HG02763 (cell line): ENCODE measurements around the gene TRIO.

Experiments used
- ATAC-seq: cut with Tn5 transposase; IDR thresholded peaks from one replicate; pipeline ENCODE4 v1.9.1; 2021; ENCODE audit warnings: mild to moderate bottlenecking, moderate library complexity; ENCODE audit not compliant: unreplicated experiment

TRIO gene

DNA sequence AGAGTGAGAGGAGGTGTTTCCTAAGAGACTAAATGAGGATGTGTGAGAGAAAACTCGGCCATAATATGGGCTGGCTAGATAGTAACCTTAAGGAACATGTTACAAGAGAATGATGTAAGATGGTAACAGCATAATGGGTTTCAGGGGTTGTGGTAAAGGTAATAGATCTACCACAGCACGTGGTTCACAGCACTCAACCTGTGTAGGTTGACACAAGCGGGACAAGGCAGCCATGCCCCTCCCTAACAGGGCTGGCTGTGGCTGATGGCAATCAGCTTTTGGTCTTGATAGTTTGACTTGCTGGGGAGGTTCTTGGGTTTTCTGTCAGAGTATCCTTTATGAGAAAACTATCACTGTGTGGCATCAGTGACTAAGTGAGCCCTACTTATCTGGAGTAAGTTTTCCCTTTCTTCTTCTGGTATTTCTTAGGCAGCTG lies 138.6 kb downstream of the TRIO start:
- no peak for ATAC-seq

DNA sequence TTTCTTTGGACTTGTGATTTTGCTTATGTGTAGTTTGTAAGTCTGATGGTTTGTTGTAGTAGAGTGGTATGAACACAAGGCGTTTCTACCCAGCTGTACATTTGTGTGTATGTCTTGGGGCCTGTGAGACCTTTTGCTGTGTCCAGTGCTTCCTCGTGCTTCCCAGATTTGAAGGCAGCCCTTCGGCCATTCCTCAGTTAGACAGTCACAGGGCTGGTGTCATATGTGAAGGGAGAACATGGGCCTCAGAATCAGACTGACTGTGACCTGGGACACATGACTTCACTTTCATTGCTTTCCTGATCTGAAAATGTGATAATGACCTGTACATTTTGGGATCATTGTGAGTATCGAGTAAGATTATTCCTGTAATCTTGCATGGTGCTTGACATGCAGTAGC lies 140.0 kb downstream of the TRIO start:
- ATAC-seq: no peak

DNA sequence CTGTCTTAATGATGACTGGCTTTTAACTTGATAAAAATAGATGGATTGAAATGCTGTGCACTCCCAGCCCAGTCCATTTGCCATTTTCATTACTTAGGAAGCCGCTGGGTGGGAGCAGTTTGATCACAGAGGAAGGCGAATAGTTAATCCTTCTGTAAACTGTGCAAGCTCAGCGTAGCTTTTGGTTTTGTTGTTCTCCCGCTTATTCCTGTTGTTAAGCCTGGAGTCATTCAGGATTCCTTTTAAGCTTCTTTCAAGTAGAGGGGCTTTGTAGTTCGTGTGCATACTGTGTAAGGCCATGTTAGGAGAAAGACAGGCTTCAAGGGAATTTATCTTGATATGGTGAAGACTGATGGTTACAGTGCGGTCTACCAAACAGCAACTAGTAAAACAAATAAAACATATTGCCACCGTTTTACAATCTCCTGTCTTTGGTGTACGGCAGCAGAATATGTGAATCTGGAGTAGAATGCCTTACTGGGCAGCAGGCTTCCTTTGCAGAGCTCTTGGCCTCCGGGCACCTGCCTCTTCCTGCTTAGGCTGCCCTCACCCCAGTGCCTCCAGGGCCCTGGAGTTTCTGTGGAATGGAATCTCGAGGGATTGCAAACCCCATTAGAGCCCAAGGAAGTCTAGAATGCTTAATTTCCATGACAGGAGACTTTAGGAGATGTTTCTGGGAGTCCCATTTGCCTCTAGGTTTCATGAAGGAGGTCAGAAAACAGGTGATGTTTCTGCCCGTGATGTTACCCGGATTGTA lies 141.4 kb downstream of the TRIO start:
- no peak for ATAC-seq

DNA sequence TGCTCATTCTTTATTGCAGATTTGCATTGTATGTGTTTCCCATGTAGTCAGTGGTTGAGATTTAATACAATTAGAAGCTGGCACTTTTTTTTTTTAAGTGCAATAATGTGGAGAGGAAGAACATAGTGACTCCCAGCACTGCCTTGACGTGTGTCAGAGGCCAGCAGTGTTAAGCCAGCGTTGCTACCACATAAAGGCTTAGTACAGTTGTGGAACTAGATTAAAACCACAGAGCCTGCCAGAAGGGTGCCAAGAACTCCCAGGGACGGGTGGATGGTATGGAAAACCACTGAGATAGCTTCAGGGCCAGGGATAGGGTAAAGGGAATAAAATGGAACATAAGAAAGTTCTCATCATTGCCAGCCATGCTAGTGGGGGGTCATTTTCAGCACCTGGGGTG lies 142.9 kb downstream of the TRIO start:
- ATAC-seq: no peak

DNA sequence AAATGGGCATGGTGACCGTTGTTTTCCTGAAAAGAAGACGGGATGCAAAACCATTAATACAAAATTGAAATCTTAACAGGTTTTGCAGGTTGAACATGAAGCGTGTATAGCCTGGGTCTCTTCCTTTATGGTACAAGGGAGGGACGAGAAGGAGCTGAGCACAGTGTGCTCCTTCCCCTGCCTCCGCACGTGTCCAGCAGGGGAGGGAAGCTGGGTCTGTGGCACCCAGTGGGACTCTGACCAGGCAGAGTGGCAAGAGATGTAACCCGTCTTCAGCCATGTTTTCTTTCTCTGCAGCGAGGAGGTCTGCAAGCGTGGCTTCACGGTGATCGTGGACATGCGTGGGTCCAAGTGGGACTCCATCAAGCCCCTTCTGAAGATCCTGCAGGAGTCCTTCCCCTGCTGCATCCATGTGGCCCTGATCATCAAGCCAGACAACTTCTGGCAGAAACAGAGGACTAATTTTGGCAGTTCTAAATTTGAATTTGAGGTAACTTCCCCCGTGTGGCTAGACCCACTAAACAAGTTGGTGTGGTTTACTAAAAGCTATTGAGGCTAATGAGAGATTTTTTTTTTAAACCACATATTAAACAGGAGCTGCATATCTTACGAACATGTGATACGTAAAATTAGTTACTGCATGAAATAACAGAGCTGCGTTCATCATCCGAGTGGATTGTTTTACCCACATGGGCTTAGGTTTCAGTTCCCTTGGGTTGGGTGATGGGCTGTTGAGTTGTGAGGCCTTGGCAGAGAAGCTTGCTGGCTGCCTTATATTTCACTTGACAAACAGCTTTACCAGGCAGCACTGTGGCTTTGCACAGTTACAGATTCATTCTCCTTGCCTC lies 143.7 kb downstream of the TRIO start:
- peak; percentile 83 for ATAC-seq

DNA sequence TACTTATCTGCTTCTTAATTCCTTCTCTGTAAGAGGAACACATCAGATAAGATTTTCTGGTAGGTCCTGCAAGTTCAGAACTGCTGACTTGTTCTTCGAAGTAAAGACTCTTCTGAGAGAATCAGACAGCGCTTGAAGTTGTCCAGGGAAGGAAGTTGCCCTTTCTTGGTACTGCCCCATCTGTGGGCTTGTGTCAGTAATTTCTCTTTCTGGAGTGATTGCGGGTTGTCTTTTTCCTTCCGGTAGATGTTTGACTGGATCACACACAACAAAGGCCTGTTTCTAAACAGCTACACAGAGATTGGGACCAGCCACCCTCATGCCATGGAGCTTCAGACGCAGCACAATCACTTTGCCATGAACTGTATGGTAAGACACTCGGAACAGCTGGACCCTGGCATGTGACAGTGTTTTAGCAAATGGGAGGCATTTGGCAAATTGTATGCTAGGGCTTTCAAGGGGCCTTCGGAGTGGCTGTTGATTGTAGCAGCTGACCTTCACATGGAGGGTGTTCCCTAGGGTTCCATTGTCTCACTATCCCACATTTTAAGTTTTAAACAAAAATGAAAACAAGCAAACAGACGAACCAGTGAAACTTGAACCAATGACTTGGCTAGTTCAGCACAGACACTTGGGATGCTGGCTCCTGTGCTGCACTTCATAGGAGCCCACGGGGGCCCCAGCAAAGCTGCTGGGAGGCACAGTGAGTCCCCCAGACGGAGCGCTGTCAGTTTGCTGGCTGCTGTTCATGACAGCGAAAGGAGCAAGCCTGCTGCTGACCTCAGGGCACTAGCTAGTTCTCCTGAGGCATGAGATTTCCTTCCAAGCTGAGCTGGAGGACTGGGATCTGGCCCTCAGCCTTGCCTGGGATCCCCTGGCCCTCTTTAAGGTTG lies 149.9 kb downstream of the TRIO start:
- no peak for ATAC-seq

DNA sequence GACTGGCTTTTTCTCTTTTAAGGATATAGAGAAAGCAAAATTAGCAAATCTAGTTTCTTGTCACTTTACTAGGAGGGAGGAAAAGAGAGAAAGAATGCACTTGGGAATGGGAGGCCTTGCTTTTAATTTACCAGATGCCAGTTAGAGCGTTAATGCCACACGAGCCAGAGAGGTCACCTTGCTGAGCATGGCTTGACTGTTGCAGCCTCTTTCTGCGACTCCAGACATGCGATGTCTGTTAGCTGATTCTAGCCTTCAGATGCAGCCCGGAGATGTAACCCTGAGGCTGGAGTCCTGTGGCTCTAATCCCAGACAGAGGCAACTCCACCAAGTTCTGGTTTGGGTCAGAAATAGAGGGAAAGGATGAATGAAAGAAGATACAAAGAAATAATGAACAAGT lies 152.5 kb downstream of the TRIO start:
- no peak for ATAC-seq

DNA sequence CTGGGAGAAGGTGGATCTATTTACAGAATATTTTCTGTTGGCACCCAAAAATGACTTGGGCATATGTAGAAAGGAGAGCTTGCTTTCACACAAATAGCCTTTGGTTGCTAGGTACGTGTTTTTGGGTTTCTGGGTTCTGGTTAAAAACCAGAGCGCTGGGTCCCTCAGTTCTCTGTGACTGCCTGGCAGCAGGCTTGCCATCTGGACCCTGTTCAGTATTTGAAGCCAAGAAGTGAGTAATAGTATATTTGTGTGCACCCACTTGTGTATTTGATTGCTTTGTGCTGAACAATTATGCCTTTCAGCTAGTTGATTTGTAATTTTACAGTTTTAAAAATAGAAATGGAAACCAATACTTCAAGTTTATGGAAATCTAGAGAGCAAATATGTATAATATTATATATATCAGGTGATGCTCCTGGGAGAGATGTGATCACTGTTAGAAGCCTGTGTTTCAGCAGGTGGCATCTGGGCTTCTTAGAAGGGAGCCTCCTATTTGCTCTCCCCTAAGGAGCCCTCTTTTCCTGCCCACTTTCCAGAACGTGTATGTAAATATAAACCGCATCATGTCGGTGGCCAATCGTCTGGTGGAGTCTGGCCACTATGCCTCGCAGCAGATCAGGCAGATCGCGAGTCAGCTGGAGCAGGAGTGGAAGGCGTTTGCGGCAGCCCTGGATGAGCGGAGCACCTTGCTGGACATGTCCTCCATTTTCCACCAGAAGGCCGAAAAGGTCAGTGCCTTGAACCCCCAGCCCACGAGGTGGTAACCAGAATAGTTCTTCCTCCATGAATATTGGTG lies 153.6 kb downstream of the TRIO start:
- no peak for ATAC-seq

DNA sequence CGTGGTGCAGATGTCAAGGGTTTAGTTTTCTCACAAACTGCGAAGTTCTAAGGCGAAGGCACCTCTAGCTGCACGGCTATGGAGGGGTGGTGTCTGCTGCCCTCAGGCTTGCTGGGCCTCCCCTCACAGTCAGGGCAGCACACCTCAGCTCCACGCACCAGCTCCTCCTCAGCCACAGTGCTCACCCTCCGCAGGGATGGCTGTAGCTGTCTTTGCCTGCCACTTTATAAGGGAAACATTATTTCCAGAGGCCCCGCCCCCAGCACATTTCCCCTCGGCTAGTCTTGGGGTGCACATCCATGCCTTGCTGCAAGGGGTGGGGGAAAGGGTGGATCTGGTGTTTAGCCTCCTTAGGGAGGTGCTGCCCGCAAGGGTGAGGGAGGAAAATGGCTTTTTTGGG lies 154.6 kb downstream of the TRIO start:
- ATAC-seq: no peak

DNA sequence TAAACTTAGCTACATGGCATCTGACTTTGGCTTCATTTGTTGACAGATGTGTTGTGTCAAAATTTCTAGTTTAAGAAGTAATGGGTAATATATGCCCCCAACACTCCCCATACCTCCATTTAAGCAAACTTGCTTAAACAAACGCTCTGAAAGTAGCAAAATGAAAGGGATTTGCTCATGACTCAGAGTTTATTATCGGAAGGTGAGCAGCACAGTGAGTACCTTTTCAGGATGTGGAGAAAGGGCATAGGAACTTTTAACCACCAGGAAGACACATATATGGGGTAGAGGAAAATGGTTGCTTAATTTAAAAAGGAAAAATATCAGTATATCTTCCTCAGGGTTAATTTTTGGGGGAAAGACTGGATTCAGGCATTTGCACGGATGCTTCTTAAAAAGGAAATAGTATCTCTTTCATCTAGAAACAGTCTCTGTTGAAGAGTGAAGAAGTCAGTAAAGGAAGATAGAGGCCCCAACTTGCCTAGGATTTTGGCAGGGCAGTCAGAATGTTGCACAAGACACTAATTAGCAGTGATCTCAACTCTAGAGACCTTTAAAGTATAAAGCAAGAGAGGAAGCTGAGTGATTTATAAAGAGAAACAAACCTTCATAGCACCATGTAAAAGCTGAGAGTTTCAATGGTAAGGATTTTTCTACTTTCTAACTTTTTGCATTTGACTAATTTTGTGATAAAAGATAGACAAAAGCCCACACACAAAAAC lies 155.1 kb downstream of the TRIO start:
- ATAC-seq: no peak

DNA sequence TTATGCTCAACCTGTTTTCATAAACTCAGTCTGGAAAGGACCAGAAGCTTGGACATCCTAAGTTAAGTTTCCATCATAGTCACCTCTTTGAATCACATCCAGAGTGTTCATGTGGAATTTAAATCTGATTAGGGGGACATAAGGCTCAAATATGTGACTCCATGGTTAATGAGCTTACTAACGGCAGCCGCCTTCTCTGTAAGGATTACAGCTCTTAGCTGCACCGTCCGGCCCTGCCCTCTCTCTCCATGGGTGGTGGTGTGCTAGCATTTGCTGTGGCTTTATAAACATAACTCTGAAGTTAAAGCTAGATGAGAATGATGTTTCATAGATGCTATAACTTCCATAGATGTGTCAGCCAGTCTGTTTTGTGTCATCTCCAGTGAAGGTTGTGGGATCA lies 156.5 kb downstream of the TRIO start:
- ATAC-seq: no peak

DNA sequence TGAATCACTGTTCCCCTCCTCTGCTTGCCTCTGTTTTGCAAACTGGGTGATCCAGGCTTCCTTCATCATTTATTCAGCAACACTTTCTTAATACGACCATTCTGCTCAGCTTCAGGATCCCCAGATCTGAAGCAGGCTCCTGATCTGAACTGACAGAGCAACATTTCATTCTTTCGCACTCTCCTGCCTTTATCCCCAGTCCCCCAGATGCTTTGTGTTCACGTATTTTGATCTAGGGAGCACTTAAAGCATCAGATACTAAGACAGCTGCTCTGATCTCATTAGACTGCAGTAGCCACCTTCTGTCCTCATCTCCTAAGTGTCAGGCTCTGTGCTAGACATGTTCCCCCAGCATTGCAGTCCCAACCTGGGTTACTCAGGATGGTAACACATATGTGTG lies 158.0 kb downstream of the TRIO start:
- no peak for ATAC-seq

DNA sequence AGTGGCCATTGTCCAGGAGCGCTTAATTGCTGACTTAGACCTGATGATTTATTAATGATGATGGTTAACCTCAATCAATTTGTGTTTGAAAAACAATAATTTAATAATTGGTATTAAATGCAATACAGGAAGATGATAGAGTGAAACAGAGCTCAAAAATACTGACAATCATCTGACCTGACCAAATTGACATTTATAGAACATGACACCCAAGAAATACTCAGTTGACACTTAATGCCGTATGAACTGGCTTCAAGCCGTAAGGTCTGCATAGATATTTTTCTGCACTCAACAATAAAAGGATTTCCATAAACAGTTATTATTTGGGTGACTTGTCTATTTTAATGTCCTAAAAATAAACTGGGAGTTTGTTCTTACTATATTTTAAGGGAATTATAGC lies 159.2 kb downstream of the TRIO start:
- no peak for ATAC-seq

DNA sequence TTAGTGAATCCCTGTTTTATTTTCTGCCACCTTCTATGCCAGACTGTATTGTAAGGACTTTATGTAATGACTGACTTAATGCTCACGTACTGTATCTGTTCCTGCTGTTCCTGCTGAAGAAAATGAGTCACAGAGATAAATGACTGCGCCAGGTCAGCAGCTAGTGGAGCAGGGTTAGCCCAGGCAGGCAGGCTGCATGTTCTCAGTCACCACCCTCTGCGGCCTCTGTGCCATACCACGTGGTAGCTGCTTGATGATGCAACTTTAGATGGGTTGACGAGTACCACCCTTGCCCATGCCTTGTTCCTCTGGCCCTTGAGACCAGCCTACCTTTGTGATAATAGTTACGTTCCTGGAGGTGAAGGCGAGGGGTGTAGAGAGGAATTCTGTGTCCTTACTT lies 161.9 kb downstream of the TRIO start:
- no peak for ATAC-seq

DNA sequence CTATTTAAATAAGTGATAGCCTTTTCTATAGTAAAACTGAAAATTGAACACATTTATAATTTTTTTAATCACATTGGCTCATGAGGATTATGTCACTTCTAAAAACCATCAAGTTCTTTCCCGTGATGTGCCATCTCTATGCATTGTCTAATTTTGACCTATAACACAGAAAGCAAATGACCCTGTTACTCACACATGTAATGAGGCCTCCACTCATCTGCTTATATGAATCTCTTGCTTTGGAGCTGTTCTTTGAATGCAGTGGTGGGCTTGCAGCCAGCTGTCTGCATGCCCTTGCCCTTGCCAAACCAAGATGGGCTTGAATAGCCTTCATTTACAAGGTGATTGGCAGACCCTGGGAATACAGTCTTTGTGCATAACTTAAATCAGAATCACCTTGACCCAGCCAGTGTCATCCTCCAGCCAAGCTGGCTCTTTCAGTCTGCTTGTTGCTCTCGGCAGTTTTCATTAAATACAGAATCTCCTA lies 163.2 kb downstream of the TRIO start:
- no peak for ATAC-seq

DNA sequence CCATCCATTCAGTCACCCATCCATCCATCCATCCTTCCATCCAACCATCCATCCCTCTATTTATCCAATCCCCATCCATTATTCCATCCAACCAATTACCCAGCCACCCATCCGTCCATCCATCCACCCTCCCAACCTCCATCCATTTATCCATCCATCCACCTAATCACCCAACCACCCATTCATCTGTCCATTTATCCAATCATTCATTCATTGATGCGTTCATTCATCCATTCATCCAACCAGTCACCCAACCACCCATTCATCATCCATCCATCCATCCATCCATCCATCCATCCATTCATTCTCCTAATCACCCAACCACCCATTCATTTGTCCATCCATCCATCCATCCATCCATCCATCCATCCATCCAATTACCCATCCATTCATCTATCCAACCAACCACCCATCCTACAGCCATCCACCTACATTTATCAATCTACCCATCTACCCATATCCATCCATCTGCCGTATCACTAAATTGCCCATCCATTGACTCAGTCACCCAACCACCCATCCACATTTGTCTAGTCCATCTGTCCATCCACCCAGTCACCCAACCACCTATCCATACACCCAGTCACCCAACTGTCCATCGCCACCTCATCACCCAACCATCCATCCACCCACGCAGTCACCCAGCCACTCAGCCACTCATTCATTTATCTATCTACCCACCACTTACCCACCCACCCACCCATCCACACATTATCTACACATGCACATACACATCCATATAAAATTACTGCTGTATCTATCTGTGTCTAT lies 165.4 kb downstream of the TRIO start:
- ATAC-seq: no peak

DNA sequence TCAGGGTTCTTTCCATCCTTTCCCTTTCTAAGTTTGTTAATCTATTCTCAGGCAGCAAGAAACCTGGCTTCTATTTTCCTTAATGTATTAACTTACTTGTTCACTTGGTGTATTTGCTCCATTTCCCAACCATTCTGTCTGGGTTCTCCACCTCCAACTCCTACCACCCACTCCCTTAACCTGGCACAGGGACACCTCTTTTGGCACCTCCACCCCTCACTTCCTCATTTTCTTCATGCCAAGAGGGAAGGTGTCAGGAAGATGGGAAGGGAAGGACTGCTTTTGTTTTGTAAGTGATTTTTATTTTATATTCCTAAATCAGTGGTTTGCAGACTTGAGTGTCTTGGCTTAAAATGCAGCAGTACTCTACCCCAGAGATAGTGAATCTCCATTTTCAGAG lies 166.1 kb downstream of the TRIO start:
- no peak for ATAC-seq

DNA sequence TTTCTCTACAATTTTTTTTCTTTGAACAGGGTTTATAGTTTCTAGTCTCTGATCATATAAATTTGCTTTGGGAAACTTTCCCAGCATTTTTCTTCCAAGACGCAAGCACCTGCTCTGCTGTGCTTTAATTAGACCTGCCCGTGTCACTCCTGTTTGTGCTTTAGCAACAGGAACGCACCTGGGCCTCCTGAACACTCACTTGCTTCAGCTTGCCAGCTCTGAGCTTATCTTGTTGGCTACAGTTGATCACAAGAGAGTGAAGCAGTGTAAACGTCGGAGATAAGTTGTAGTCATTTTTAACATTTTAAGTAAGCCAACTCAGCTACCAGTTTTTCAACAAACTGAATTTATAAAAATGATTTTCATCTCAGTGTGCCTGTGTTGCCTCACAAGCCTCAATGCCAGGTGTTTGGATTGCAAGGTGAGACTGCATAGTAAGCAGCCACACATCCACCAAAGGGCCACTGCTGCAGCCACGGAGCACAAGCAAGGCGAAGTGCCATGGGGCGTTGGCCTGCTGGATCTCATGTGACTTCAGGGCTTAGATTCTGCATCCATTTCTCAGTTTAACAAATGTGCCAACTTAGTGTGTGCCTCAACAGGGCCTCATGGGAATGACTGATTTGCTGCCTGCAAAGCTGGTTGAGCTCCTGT lies 166.9 kb downstream of the TRIO start:
- no peak for ATAC-seq
